IPS-20b (cell line): ENCODE measurements around the gene SYNGR1.

ENCODE experiments used
- H3K27ac ChIP-seq: one replicate; pipeline ENCODE4 v1.5.1; 2013; ENCODE audit warnings: low read length
- H3K27me3 ChIP-seq: 2 replicates; pipeline ENCODE4 v1.6.1; 2013; ENCODE audit warnings: mild to moderate bottlenecking, low read length, inconsistent platforms; ENCODE audit not compliant: insufficient read depth
- H3K36me3 ChIP-seq: 2 replicates; pipeline ENCODE4 v1.6.1; 2013; ENCODE audit warnings: low read depth, mild to moderate bottlenecking, inconsistent platforms, low read length, moderate library complexity; ENCODE audit not compliant: insufficient read depth
- H3K4me1 ChIP-seq: 2 replicates; pipeline ENCODE4 v1.6.1; 2013; ENCODE audit warnings: mild to moderate bottlenecking, control low read depth, inconsistent platforms, low read length, moderate library complexity; ENCODE audit not compliant: insufficient read depth
- H3K4me3 ChIP-seq: 2 replicates; pipeline ENCODE4 v1.5.1; 2013; ENCODE audit warnings: mild to moderate bottlenecking, low read length, inconsistent platforms
- H3K9ac ChIP-seq: 2 replicates; pipeline ENCODE4 v1.6.1; 2013; ENCODE audit warnings: low read depth, mild to moderate bottlenecking, inconsistent platforms, low read length, moderate library complexity
- H3K9me3 ChIP-seq: 2 replicates; pipeline ENCODE4 v1.6.1; 2013; ENCODE audit warnings: mild to moderate bottlenecking, low read depth, low read length, inconsistent platforms; ENCODE audit not compliant: insufficient read depth

SYNGR1 gene

DNA sequence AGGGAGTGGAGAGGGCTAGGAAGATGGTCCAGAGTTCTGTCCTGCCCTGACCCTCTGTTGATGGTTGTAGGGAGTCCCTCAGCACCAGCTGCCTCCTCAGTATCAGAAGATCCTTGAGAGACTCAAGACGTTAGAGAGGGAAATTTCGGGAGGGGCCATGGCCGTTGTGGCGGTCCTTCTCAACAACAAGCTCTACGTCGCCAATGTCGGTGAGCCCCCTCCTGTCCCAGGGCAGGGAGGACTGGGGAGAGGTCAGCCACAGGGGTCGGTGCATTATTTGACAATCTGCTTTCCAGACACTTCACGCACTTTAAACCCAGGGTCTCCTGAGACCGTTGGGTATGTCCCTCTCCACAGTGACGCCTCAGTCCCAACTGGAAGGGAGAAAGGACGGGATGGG, 67.8 kb downstream of the SYNGR1 start:
- Histone ChIP-seq H3K27me3 (no peaks in the 10 kb centered on the region), H3K4me3 (no peak overlapping the region), H3K9ac (no peak overlapping the region), H3K9me3 (no peaks in the 10 kb centered on the region), H3K36me3 (peaks cover 51% of the 10 kb centered on the region), H3K4me1 (no peaks in the 10 kb centered on the region), H3K27ac (no peak overlapping the region)

DNA sequence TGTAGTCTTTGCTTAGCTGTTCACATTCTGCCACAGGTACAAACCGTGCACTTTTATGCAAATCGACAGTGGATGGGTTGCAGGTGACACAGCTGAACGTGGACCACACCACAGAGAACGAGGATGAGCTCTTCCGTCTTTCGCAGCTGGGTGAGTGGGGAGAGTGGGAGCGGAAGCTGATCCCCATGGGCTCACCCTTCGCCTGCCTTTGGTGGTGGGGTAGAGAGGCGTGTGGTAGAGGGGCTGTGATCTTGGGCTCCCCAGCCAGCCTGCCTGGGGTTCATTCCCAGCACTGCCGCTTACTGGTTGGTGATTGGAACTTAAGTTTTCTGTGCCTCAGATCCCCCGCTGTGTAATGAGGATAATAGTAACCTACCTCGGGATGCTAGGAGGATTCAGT, 68.9 kb downstream of the SYNGR1 start:
- Histone ChIP-seq H3K27ac (no peak overlapping the region), H3K36me3 (peaks cover 52% of the 10 kb centered on the region)

DNA sequence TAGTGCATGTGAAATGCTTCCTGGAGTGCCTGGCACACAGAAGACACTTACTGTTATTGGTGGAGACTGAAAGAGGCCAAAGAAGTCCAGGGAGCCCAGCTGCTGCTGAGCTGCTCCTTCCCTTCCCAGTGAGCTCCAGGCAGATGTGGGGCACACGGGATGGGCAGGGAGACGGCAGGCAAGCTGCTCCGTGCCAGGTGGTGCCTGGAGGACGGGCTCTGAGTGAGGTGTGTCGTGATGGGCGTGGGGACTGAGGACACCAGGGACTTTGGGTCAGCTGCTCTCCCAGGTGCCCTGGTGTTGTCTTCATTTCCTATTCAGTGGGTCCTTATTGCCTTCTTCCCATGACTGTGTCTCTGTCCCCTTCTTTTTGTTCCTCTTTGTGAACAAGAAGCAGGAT, 69.3 kb downstream of the SYNGR1 start:
- no peak overlapping the region for H3K27ac ChIP-seq
- no peaks in the 10 kb centered on the region for H3K27me3 ChIP-seq
- no peaks in the 10 kb centered on the region for H3K4me1 ChIP-seq
- H3K9ac ChIP-seq: no peak overlapping the region
- no peak overlapping the region for H3K4me3 ChIP-seq
- H3K36me3 ChIP-seq: peaks cover 56% of the 10 kb centered on the region
- no peaks in the 10 kb centered on the region for H3K9me3 ChIP-seq

More for the DNA sequence above, 68.9 kb downstream of the SYNGR1 start:
- no peak overlapping the region for H3K4me3 ChIP-seq
- no peaks in the 10 kb centered on the region for H3K9me3 ChIP-seq
- H3K27me3 ChIP-seq: no peaks in the 10 kb centered on the region
- H3K9ac ChIP-seq: no peak overlapping the region
- no peaks in the 10 kb centered on the region for H3K4me1 ChIP-seq

DNA sequence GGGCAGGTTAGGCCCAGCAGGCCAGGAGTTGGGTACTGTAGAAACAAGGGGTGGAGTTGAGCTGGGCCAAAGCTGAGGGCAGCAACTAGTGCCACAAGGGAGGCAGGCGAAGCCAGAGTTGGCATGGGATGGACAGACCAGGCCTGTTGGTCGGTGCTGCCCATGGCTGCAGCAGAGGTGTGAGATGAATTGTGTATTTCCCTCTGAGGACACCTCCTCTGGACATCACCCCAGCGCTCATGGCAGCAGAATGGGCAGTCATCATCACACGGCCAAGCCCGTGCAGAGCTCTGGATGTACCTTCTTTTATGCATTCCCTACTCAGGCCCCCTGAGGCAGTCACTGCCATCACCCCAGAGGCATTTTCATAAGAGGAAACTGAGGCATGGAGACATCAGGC, 70.1 kb downstream of the SYNGR1 start:
- Histone ChIP-seq H3K4me1 (no peaks in the 10 kb centered on the region), H3K36me3 (peaks cover 58% of the 10 kb centered on the region), H3K27ac (no peak overlapping the region), H3K9ac (no peak overlapping the region), H3K9me3 (no peaks in the 10 kb centered on the region), H3K27me3 (no peaks in the 10 kb centered on the region), H3K4me3 (no peak overlapping the region)

DNA sequence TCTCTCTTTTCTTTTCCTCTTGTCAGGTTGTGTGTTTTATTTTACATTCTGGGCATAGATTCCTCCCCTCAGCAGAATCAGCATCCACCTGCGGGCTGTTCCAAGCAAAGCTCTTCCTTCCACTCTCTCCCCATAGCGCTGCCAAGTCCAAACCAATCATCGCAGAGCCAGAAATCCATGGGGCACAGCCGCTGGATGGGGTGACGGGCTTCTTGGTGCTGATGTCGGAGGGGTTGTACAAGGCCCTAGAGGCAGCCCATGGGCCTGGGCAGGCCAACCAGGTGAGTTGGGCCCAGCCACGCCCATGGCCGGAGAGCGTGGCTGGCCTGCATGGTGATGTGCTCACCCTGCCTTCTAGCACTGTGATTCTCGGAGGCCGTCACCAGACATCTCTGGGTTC, 71.9 kb downstream of the SYNGR1 start:
- Histone ChIP-seq H3K27me3 (no peaks in the 10 kb centered on the region), H3K4me1 (no peaks in the 10 kb centered on the region)

DNA sequence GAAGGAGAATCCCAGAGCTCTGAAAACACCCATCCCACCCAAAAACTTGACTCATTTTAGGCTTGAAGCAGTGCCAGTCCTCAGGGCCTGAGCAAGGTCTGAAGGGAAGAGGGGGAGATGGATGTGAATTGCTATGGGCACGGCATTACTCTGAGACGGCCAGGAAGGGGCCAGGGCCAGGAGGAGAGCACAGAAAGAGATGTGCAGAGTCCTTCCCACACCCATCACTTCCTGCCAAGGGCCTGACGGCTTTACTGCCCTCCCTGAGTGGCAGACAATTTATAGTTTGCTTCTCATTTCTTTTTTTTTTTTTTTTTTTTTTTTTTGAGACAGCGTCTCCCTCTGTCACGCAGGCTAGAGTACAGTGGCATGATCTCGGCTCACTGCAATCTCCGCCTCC, 72.3 kb downstream of the SYNGR1 start:
- Histone ChIP-seq H3K27me3 (no peaks in the 10 kb centered on the region), H3K4me3 (no peak overlapping the region), H3K9me3 (no peaks in the 10 kb centered on the region), H3K4me1 (no peaks in the 10 kb centered on the region), H3K36me3 (peaks cover 61% of the 10 kb centered on the region), H3K9ac (no peak overlapping the region), H3K27ac (no peak overlapping the region)

More for the DNA sequence above, 71.9 kb downstream of the SYNGR1 start:
- peaks cover 63% of the 10 kb centered on the region for H3K36me3 ChIP-seq
- H3K9ac ChIP-seq: no peak overlapping the region
- H3K27ac ChIP-seq: no peak overlapping the region
- no peak overlapping the region for H3K4me3 ChIP-seq
- no peaks in the 10 kb centered on the region for H3K9me3 ChIP-seq

DNA sequence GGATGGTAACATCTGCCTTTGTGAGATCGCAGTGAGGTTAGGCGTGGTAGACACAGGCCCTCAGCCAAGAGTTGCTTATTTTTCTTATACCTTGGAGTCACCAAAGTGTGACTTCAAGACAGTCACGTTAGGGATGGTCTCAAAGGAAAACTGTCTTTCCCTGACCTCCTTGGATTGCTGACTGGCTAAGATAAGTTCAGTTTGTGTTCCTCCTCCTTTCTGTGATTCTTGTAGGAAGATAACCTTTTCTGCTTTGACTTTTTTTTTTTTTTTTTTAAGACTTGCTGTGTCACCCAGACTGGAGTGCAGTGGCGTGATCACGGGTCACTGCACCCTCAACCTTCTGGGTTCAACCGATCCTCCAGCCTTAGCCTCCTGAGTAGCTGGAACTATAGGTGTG, 72.9 kb downstream of the SYNGR1 start:
- no peak overlapping the region for H3K4me3 ChIP-seq
- no peak overlapping the region for H3K27ac ChIP-seq
- H3K4me1 ChIP-seq: peaks cover under 1% of the 10 kb centered on the region; the same call in 1 of the 2 replicates
- H3K36me3 ChIP-seq: peaks cover 63% of the 10 kb centered on the region
- H3K9me3 ChIP-seq: no peaks in the 10 kb centered on the region
- no peak overlapping the region for H3K9ac ChIP-seq
- no peaks in the 10 kb centered on the region for H3K27me3 ChIP-seq

DNA sequence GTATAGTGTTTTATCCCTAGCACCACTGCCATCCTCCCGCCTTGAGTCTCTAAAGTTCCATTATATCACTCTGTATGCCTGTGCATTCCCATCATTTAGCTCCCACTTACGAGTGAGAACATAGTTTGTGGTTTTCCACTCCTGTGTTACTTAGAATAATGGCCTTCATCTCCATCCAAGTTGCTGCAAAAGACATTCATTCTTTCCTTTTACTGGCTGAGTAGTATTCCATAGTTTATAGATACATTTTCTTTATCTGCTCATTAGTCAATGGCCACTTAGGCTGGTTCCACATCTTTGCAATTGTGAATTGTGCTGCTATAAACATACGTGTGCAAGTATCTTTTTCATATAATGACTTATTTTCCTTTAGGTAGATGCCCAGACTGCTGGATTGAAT, 74.2 kb downstream of the SYNGR1 start:
- no peaks in the 10 kb centered on the region for H3K27me3 ChIP-seq
- H3K4me3 ChIP-seq: no peak overlapping the region
- no peak overlapping the region for H3K27ac ChIP-seq
- peaks cover 9% of the 10 kb centered on the region for H3K4me1 ChIP-seq
- peaks cover 56% of the 10 kb centered on the region for H3K36me3 ChIP-seq
- H3K9ac ChIP-seq: no peak overlapping the region
- H3K9me3 ChIP-seq: no peaks in the 10 kb centered on the region

DNA sequence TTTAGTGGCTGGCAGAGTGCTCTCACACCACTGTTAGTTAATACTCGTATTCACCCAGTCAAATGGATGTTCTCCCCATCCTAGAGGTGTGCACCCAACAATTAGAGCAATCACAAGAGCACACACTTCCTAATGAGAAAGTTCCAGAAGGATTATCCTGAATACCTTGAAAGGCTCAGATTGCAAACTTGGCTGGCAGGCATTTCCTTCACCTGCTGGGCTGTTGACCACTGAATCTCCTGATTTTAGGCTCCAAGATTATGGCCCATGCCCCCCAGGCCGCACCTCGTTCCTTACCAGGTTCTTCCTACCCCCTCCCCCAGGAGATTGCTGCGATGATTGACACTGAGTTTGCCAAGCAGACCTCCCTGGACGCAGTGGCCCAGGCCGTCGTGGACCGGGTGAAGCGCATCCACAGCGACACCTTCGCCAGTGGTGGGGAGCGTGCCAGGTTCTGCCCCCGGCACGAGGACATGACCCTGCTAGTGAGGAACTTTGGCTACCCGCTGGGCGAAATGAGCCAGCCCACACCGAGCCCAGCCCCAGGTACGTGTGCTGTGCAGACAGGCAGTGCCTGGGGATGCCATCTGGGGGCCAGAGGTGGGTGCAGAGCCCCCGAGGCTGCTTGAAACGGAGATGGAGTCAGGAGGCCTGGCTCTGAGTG, 76.7 kb downstream of the SYNGR1 start:
- no peaks in the 10 kb centered on the region for H3K9me3 ChIP-seq
- no peaks in the 10 kb centered on the region for H3K27me3 ChIP-seq
- H3K4me3 ChIP-seq: no peak overlapping the region
- peaks cover 46% of the 10 kb centered on the region for H3K36me3 ChIP-seq
- no peak overlapping the region for H3K27ac ChIP-seq
- no peak overlapping the region for H3K9ac ChIP-seq
- peaks cover 13% of the 10 kb centered on the region for H3K4me1 ChIP-seq

DNA sequence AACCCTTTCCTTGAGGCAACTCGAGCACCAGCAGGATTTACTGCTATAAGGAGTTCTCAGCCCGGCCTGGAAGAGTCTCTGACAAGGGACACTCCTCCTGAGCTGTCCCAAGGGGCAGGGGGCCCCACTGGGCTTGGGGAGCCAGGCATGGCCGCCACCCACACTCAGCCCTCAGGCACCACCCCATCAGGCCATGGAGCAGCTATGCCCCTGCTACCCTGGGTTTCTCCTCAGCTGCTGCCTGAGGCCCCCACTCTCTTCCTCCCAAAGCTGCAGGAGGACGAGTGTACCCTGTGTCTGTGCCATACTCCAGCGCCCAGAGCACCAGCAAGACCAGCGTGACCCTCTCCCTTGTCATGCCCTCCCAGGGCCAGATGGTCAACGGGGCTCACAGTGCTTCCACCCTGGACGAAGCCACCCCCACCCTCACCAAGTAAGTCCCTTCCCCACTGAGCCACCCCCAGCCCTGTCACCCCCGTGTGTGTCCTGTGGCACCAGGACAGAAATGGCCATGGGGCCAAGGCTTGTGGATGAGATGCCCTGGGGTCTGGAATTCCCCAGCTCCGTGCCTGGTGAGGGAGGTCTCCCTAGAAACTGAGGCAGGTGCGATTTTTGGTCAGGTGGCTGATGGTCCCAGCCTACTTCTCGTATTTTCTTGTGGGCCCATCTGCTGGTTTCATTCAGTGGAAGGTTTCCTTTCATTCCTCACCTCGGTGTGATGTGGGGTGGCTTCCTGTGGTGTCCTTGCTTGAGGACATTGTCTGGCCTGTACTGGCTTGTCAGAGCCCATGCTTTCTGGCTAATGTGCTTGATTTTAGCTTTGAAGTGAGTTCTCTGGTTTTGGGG, 78.2 kb downstream of the SYNGR1 start:
- Histone ChIP-seq H3K4me3 (peak overlapping the region; percentile 6; the same call in 1 of the 2 replicates), H3K27ac (peak overlapping the region; percentile 75), H3K9me3 (no peaks in the 10 kb centered on the region), H3K9ac (peak overlapping the region; percentile 53; the same call in 1 of the 2 replicates), H3K36me3 (peaks cover 53% of the 10 kb centered on the region), H3K4me1 (peaks cover 13% of the 10 kb centered on the region), H3K27me3 (no peaks in the 10 kb centered on the region)

DNA sequence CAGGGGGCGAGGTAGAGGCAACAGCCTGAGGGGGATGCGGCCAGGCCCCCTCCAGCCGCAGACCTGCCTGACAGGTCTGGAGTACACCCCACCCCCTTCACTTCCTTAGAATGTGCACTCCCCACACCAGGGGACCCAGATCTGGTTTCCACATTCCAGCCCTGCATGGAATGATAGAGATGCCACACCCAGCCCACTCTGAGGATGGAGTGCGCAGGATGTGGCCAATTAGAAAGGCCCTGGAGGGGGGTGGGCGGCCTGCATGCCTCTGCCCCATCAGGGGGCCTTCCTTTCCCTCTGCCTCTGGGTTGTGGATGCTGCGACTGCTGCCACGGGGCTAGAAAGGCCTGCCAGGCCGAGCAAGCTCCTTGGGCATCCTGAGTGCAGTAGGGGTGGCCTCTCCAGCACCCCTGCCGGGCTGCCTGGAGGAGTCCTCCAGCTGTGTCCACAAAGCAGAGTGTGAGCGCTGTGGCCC, 78.8 kb downstream of the SYNGR1 start:
- Histone ChIP-seq H3K27ac (peak overlapping the region; percentile 97), H3K36me3 (peaks cover 52% of the 10 kb centered on the region), H3K4me3 (peak overlapping the region; percentile 40; the same call in 1 of the 2 replicates), H3K9ac (peak overlapping the region; percentile 58; the same call in 1 of the 2 replicates), H3K9me3 (no peaks in the 10 kb centered on the region), H3K4me1 (peaks cover 13% of the 10 kb centered on the region), H3K27me3 (no peaks in the 10 kb centered on the region)

DNA sequence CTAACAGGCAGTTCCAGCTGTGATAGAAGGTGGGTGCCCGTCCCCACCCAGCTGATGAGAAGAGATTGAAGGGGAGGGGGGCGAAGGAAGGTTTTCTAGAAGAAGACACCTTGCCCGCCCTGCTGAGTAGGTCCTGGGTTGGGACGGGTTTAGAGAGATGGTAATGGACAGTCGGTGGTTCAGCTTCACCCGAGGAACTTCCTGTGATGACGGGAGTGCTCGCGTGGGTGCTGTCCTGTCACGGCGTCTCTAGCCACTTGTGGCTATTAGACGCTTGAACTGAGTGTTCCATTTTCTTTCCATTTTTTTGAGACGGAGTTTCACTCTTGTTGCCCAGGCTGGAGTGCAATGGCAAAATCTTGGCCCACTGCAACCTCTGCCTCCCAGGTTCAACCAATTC, 79.4 kb downstream of the SYNGR1 start:
- Histone ChIP-seq H3K27me3 (no peaks in the 10 kb centered on the region), H3K4me3 (peak overlapping the region; percentile 40; the same call in 1 of the 2 replicates), H3K9ac (peak overlapping the region; percentile 58; the same call in 1 of the 2 replicates), H3K9me3 (no peaks in the 10 kb centered on the region), H3K27ac (peak overlapping the region; percentile 97), H3K4me1 (peaks cover 13% of the 10 kb centered on the region), H3K36me3 (peaks cover 46% of the 10 kb centered on the region)
